ENCODE measurements around the gene LDLRAP1. TPM values are rescaled to one million over a fixed set of nuclear protein-coding genes. Genes with fewer than 3 reads are reported as not detected.

The LDLRAP1 gene
- total RNA-seq, 6 donors from 2014 or later = 16.7 to 36.1 (median 30.5) TPM

GRCh38 chr1:25548601-25549000 lies 5.2 kb downstream of the LDLRAP1 start:
- WGBS, 2 donors = 79 to 80% methylated on average over 4 of the region's 4 CpGs

GRCh38 chr1:25549273-25550154 lies 6.1 kb downstream of the LDLRAP1 start:
- H3K27ac ChIP-seq = peak overlapping the region; percentile 45 to 84 (median 78)
- no peaks in the 10 kb centered on the region for H3K9me3 ChIP-seq
- no peaks in the 10 kb centered on the region for H3K27me3 ChIP-seq
- H3K4me3 ChIP-seq = no peak overlapping the region
- 44 to 55% methylated on average over 9 to 18 of the region's 19 CpGs for whole genome bisulfite sequencing, 2 donors
- DNase-seq = peak; percentile 74 to 83
- peak; percentile 58 to 72 for ATAC-seq (ENCODE audit: low FRiP score in 2 of 2)
- TF ChIP-seq POLR2A (IDR thresholded peaks at IDR 0.05) (no peak), POLR2AphosphoS5 (IDR thresholded peaks at IDR 0.05) (peak in 1 of 2 donors; percentile 38)
- H3K36me3 ChIP-seq = no peaks in the 10 kb centered on the region
- peaks cover 58 to 91% (median 69%) of the 10 kb centered on the region in 4 donors for H3K4me1 ChIP-seq

More at GRCh38 chr1:25548601-25549000, 5.2 kb downstream of the LDLRAP1 start:
- H3K36me3 ChIP-seq = no peaks in the 10 kb centered on the region
- H3K4me1 ChIP-seq = peaks cover 64 to 88% (median 72%) of the 10 kb centered on the region in 4 donors
- ATAC-seq (ENCODE audit: low FRiP score in 2 of 2) (no peak), DNase-seq (no peak)
- H3K4me3 ChIP-seq = no peak overlapping the region
- no peaks in the 10 kb centered on the region for H3K27me3 ChIP-seq
- no peak for TF ChIP-seq POLR2AphosphoS5 (IDR thresholded peaks at IDR 0.05)
- no peak for TF ChIP-seq POLR2A (IDR thresholded peaks at IDR 0.05)
- TF ChIP-seq CTCF (IDR thresholded peaks at IDR 0.05) = no peak
- no peak for TF ChIP-seq EP300 (IDR thresholded peaks at IDR 0.05)
- no peaks in the 10 kb centered on the region for H3K9me3 ChIP-seq
- H3K27ac ChIP-seq = peak overlapping the region in 2 of 4 donors; percentile 82 to 84

GRCh38 chr1:25550155-25550506 lies 6.7 kb downstream of the LDLRAP1 start:
- WGBS, 2 donors = 53 to 59% methylated on average over 2 of the region's 2 CpGs
- H3K4me1 ChIP-seq = peaks cover 53 to 86% (median 64%) of the 10 kb centered on the region in 4 donors
- peaks cover 0 to 2% (median 0%) of the 10 kb centered on the region in 4 donors for H3K36me3 ChIP-seq
- no peaks in the 10 kb centered on the region for H3K9me3 ChIP-seq
- DNase-seq = no peak
- no peaks in the 10 kb centered on the region for H3K27me3 ChIP-seq
- TF ChIP-seq EP300 (IDR thresholded peaks at IDR 0.05) = no peak
- TF ChIP-seq POLR2AphosphoS5 (IDR thresholded peaks at IDR 0.05) = no peak
- TF ChIP-seq CTCF (IDR thresholded peaks at IDR 0.05) = no peak
- TF ChIP-seq POLR2A (IDR thresholded peaks at IDR 0.05) = no peak
- ATAC-seq (ENCODE audit: low FRiP score in 2 of 2) = no peak
- H3K27ac ChIP-seq = peak overlapping the region; percentile 45 to 84 (median 78)
- H3K4me3 ChIP-seq = no peak overlapping the region

GRCh38 chr1:25550683-25551310 lies 7.4 kb downstream of the LDLRAP1 start:
- 69 to 77% methylated on average over 3 of the region's 3 CpGs for WGBS, 2 donors

More at GRCh38 chr1:25550683-25551310, 7.4 kb downstream of the LDLRAP1 start:
- ATAC-seq (ENCODE audit: low FRiP score in 2 of 2) (no peak), DNase-seq (no peak)
- no peaks in the 10 kb centered on the region for H3K9me3 ChIP-seq
- H3K36me3 ChIP-seq = peaks cover 0 to 9% (median 0%) of the 10 kb centered on the region in 4 donors
- H3K27me3 ChIP-seq = no peaks in the 10 kb centered on the region
- H3K4me1 ChIP-seq = peaks cover 47 to 80% (median 61%) of the 10 kb centered on the region in 4 donors
- TF ChIP-seq CTCF (IDR thresholded peaks at IDR 0.05) = no peak
- TF ChIP-seq POLR2A (IDR thresholded peaks at IDR 0.05) = no peak
- TF ChIP-seq EP300 (IDR thresholded peaks at IDR 0.05) = no peak
- TF ChIP-seq POLR2AphosphoS5 (IDR thresholded peaks at IDR 0.05) = no peak
- H3K4me3 ChIP-seq = no peak overlapping the region
- peak overlapping the region; percentile 45 to 84 (median 78) for H3K27ac ChIP-seq

Measured in upper lobe of left lung (tissue), 6 donors.